Left lung (tissue), 10 donors: Measurements from ENCODE around the gene HDHD5. TPM values are rescaled to one million over a fixed set of nuclear protein-coding genes. Genes with fewer than 3 reads are reported as not detected.

Source experiments
- ATAC-seq: fragments of 200-7000 bp; cut with Tn5 transposase; one replicate; pipeline ENCODE4 v1.9.1; 2020; ENCODE audit warnings: moderate library complexity
- DNase-seq, 4 donors: peaks; one replicate each; pipeline ENCODE4 v3.0.0-alpha.2; 2013 to 2020
- H3K27ac ChIP-seq, 2 donors: fragments of 200-600 bp; sonication (generic) in 1 of 2; one replicate each; pipeline versions ENCODE4 v1.5.0 to v1.8.0; 2020 to 2021
- H3K27me3 ChIP-seq, 2 donors: fragments of 200-600 bp; sonication (generic) in 1 of 2; one replicate each; pipeline versions ENCODE4 v1.5.0 to v1.8.0; 2020 to 2021
- H3K36me3 ChIP-seq, 2 donors: fragments of 200-600 bp; sonication (generic) in 1 of 2; one replicate each; pipeline versions ENCODE4 v1.5.0 to v1.8.0; 2020 to 2021
- H3K4me1 ChIP-seq, 2 donors: fragments of 200-600 bp; one replicate each; pipeline ENCODE4 v1.8.0; 2021
- H3K4me3 ChIP-seq, 2 donors: fragments of 200-600 bp; sonication (generic) in 1 of 2; one replicate each; pipeline versions ENCODE4 v1.5.0 to v1.8.0; 2020 to 2021; ENCODE audit warnings: mild to moderate bottlenecking in 1 of 2
- H3K9me3 ChIP-seq, 2 donors: fragments of 200-600 bp; sonication (generic) in 1 of 2; one replicate each; pipeline versions ENCODE4 v1.5.0 to v1.8.0; 2020 to 2021
- CTCF ChIP-seq, 2 donors: fragments of 200-600 bp; sonication (generic) in 1 of 2; IDR thresholded peaks; one replicate each; pipeline versions ENCODE4 v1.5.0 to v1.8.0; 2021; ENCODE audit warnings: antibody characterized with exemption in 2 of 2
- intact Hi-C, 2 donors: fragments of 100-400 bp; cut with DNase I; formaldehyde crosslinking; loops; one replicate each; pipeline versions ENCODE4 v1.11.2 to v1.14.2; 2022
- polyA plus RNA-seq, 6 donors: library from polyadenylated mRNA; unstranded; fragments of 120-200 nt; gene quantifications; one replicate each; pipeline ENCODE4 v1.2.1, GENCODE V29; 2013; ENCODE audit not compliant: insufficient read length in 6 of 6
- total RNA-seq, 2 donors: library from RNA; stranded (reverse); fragmentation: NEBNext Ultra II Directional; extraction: Animal tissue kit (Norgen Biotek cat#: 25700); gene quantifications; one replicate each; pipeline ENCODE4 v1.2.1, GENCODE V29; 2021
- donor health status: DM: no; HTN: yes; CAD: no.
- donor health status: DM: no; HTN: no; CAD: no.

The HDHD5 gene
- total and polyA plus RNA-seq, 8 donors, result 18.1 to 38.9 (median 34.1) TPM

- H3K36me3 ChIP-seq, result peaks cover 0 to 40% of the 10 kb centered on the region in 2 donors
- H3K4me1 ChIP-seq, result peaks cover 0 to 98% of the 10 kb centered on the region in 2 donors
- no peak overlapping the region for H3K4me3 ChIP-seq
- no peak overlapping the region for H3K27ac ChIP-seq
- intact Hi-C loops, result no loop called here
- peaks cover 0 to 3% of the 10 kb centered on the region in 2 donors for H3K27me3 ChIP-seq
- TF ChIP-seq CTCF (IDR thresholded peaks at IDR 0.05), result no peak
- no peaks in the 10 kb centered on the region for H3K9me3 ChIP-seq
- no peak for DNase-seq
- ATAC-seq, result peak; percentile 67
Observed at GRCh38 chr22:17112491-17113042, 46.5 kb downstream of the HDHD5 start.

- DNase-seq, result no peak
- peaks cover 0 to 56% of the 10 kb centered on the region in 2 donors for H3K36me3 ChIP-seq
- no peaks in the 10 kb centered on the region for H3K9me3 ChIP-seq
- intact Hi-C loops, result no loop called here
- H3K27me3 ChIP-seq, result no peaks in the 10 kb centered on the region
- peaks cover 0 to 93% of the 10 kb centered on the region in 2 donors for H3K4me1 ChIP-seq
- H3K27ac ChIP-seq, result peak overlapping the region in 1 of 2 donors; percentile 23
- no peak overlapping the region for H3K4me3 ChIP-seq
- ATAC-seq, result no peak
- TF ChIP-seq CTCF (IDR thresholded peaks at IDR 0.05), result no peak
Observed at GRCh38 chr22:17110791-17111550, 48.1 kb downstream of the HDHD5 start.

GRCh38 chr22:17109976-17110375 lies 49.1 kb downstream of the HDHD5 start:
- no peak for ATAC-seq
- no peak for TF ChIP-seq CTCF (IDR thresholded peaks at IDR 0.05)
- H3K4me1 ChIP-seq, result peaks cover 0 to 93% of the 10 kb centered on the region in 2 donors
- H3K27ac ChIP-seq, result no peak overlapping the region
- no peaks in the 10 kb centered on the region for H3K27me3 ChIP-seq
- H3K9me3 ChIP-seq, result no peaks in the 10 kb centered on the region
- peaks cover 0 to 66% of the 10 kb centered on the region in 2 donors for H3K36me3 ChIP-seq
- intact Hi-C loops, result no loop called here
- DNase-seq, result no peak
- no peak overlapping the region for H3K4me3 ChIP-seq

GRCh38 chr22:17109113-17109865 lies 49.8 kb downstream of the HDHD5 start:
- no peak overlapping the region for H3K4me3 ChIP-seq
- H3K36me3 ChIP-seq, result peaks cover 0 to 73% of the 10 kb centered on the region in 2 donors
- ATAC-seq, result no peak
- H3K27me3 ChIP-seq, result no peaks in the 10 kb centered on the region
- H3K4me1 ChIP-seq, result peaks cover 0 to 93% of the 10 kb centered on the region in 2 donors
- intact Hi-C loops, result no loop called here
- TF ChIP-seq CTCF (IDR thresholded peaks at IDR 0.05), result no peak
- H3K9me3 ChIP-seq, result no peaks in the 10 kb centered on the region
- H3K27ac ChIP-seq, result peak overlapping the region in 1 of 2 donors; percentile 28
- DNase-seq, result no peak
